HepG2 (cell line): ENCODE data around the gene NUDT13. TPM values are rescaled to one million over a fixed set of nuclear protein-coding genes. Genes with fewer than 3 reads are reported as not detected.

Source experiments
- ASH2L ChIP-seq: fragments of 300-600, 200-600 bp; sonication (generic); IDR thresholded peaks from 2 replicates; pipeline ENCODE4 v1.7.0; 2017; ENCODE audit warnings: low read depth, mild to moderate bottlenecking, moderate library complexity, mixed read lengths, low read length; ENCODE audit not compliant: insufficient read length
- FOXK1 ChIP-seq: sonication (generic); formaldehyde crosslinking; IDR thresholded peaks from 2 replicates; pipeline ENCODE4 v1.4.0; 2020; ENCODE audit warnings: low read depth, missing genetic modification reagents, borderline replicate concordance
- HMG20A ChIP-seq: IDR thresholded peaks from 2 replicates; pipeline ENCODE4 v1.6.1; 2016; ENCODE audit warnings: borderline replicate concordance
- IRF1 ChIP-seq: sonication (generic); formaldehyde crosslinking; IDR thresholded peaks from 2 replicates; pipeline ENCODE4 v1.4.0; 2020; ENCODE audit warnings: low read depth, mild to moderate bottlenecking, missing genetic modification reagents
- LBX2 ChIP-seq: sonication (generic); formaldehyde crosslinking; IDR thresholded peaks from 2 replicates; pipeline ENCODE4 v1.5.0; 2020; ENCODE audit warnings: missing genetic modification reagents, mild to moderate bottlenecking, borderline replicate concordance
- NR2F2 ChIP-seq: IDR thresholded peaks from 2 replicates; pipeline ENCODE4 v1.6.1; 2012; ENCODE audit warnings: low read depth, inconsistent platforms, borderline replicate concordance
- PRPF4 ChIP-seq: fragments of 200-400 bp; formaldehyde crosslinking; IDR thresholded peaks from 2 replicates; pipeline ENCODE4 v1.6.1; 2016; ENCODE audit warnings: low read length, low read depth; ENCODE audit not compliant: poor library complexity, severe bottlenecking
- PTBP1 ChIP-seq: fragments of 200-400 bp; formaldehyde crosslinking; IDR thresholded peaks from 2 replicates; pipeline ENCODE4 v1.6.1; 2018; ENCODE audit warnings: low read length, low read depth; ENCODE audit not compliant: poor library complexity, severe bottlenecking
- RXRA ChIP-seq: sonication (generic); formaldehyde crosslinking; IDR thresholded peaks from 2 replicates; pipeline ENCODE4 v1.5.1; 2020; ENCODE audit warnings: missing genetic modification reagents
- SIX1 ChIP-seq: sonication (generic); formaldehyde crosslinking; IDR thresholded peaks from 2 replicates; pipeline ENCODE4 v1.4.0; 2020; ENCODE audit warnings: missing genetic modification reagents, borderline replicate concordance
- TRIM24 ChIP-seq: sonication (generic); formaldehyde crosslinking; IDR thresholded peaks from 2 replicates; pipeline ENCODE4 v1.8.0; 2022; ENCODE audit warnings: mild to moderate bottlenecking, missing genetic modification reagents
- ZBED4 ChIP-seq: sonication (generic); formaldehyde crosslinking; IDR thresholded peaks from 2 replicates; pipeline ENCODE4 v1.4.0; 2020; ENCODE audit warnings: missing genetic modification reagents, borderline replicate concordance
- ZBTB3 ChIP-seq: sonication (generic); formaldehyde crosslinking; IDR thresholded peaks from 2 replicates; pipeline ENCODE4 v1.4.0; 2020; ENCODE audit warnings: low read depth, mild to moderate bottlenecking, moderate library complexity, missing genetic modification reagents, borderline replicate concordance
- ZMYM4 ChIP-seq: sonication (generic); formaldehyde crosslinking; IDR thresholded peaks from 2 replicates; pipeline ENCODE4 v1.8.1; 2023; ENCODE audit warnings: mild to moderate bottlenecking, missing genetic modification reagents
- ZNF234 ChIP-seq: sonication (generic); formaldehyde crosslinking; conservative IDR thresholded peaks from 2 replicates; pipeline ENCODE4 v1.5.1; 2020; ENCODE audit warnings: mild to moderate bottlenecking, missing genetic modification reagents
- ZNF260 ChIP-seq: sonication (generic); formaldehyde crosslinking; IDR thresholded peaks from 2 replicates; pipeline ENCODE4 v1.4.0; 2020; ENCODE audit warnings: missing genetic modification reagents, low read depth, mild to moderate bottlenecking, borderline replicate concordance
- ZNF274 ChIP-seq: sonication (generic); formaldehyde crosslinking; IDR thresholded peaks from 2 replicates; pipeline ENCODE4 v1.5.1; 2020; ENCODE audit warnings: mild to moderate bottlenecking, missing genetic modification reagents
- ZNF557 ChIP-seq: sonication (generic); formaldehyde crosslinking; IDR thresholded peaks from 2 replicates; pipeline ENCODE4 v1.4.0; 2020; ENCODE audit warnings: missing genetic modification reagents
- ZSCAN31 ChIP-seq: sonication (generic); formaldehyde crosslinking; IDR thresholded peaks from 2 replicates; pipeline ENCODE4 v1.5.0; 2020; ENCODE audit warnings: low read depth, mild to moderate bottlenecking, missing genetic modification reagents
- ZUFSP ChIP-seq: sonication (generic); formaldehyde crosslinking; IDR thresholded peaks from 2 replicates; pipeline ENCODE4 v1.9.0; 2021; ENCODE audit warnings: missing genetic modification reagents, mild to moderate bottlenecking, borderline replicate concordance
- polyA plus RNA-seq, 8 experiments: library from polyadenylated mRNA; depleted of rRNA in 3 of 8; stranded (reverse) in 7 of 8; unstranded in 1 of 8; fragments of >200 nt; fragmentation: Illumina TruSeq in 4 of 8; extraction: Trizol in 4 of 8; gene quantifications; 2 replicates each; pipeline versions ENCODE4 v1.2.1 to v1.2.3, GENCODE V29; 2011 to 2016; ENCODE audit warnings: low read depth in 4 of 8, missing spikeins in 1 of 8, mixed read lengths in 1 of 8; ENCODE audit not compliant: insufficient read depth in 1 of 8
- total RNA-seq, 5 experiments: library from RNA; depleted of rRNA; stranded (reverse); fragments of >200 nt; fragmentation: Illumina TruSeq; extraction: Trizol; gene quantifications; 2 replicates each; pipeline ENCODE4 v1.2.3, GENCODE V29; 2016; ENCODE audit warnings: low read depth in 1 of 5
- TF ChIP-seq, protein P1 (sequence below): sonication (generic); formaldehyde crosslinking; IDR thresholded peaks from 2 replicates; pipeline ENCODE4 v1.8.1; 2023; ENCODE audit warnings: missing genetic modification reagents, mild to moderate bottlenecking, borderline replicate concordance

NUDT13 gene
- total and polyA plus RNA-seq, 2 of the 13 experiments (the other 11 are each of a cell fraction or from before 2014, with no cell fraction given) = 4.2 to 6.5 TPM

DNA sequence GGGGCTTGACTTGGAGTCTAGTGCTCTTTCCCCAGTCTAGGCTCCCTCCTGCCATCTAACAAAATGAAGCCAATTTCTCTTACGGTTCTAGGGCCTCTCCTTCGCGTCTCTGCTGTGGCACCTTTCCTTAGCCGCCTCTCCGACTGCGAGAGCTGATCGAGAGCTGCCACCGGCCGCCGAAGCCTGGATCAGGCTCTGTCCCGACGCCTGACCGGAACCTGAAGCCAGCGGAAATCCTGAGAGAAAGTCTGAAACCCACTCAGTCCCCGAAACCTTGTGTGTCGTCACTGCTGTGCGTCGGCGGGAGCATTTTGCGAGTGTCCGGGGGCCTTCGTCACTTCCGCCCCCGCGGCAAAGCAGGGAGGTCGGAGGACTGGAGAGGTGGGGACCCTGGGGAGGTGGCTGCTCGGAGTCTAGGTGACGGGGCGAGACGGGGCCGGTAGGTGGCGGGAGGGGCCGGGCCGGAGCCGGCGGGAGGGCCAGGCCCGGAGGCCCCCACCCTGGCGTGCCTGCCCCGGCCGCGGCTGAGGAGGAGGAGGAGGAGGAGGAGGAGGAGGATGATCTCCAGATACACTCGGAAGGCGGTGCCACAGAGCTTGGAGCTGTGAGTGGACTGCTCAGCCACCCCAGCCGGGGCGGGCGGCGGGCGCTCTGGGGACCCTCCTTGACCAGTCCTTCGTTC is 57.7 kb downstream of the NUDT13 start, which contains the start of the genes ECD and FAM149B1 (continued):
- TF ChIP-seq ZBED4 (CRISPR knock-in tag) = no peak; the same call in 1 of the 2 replicates
- no peak for TF ChIP-seq ZNF260 (CRISPR knock-in tag)
- peak; percentile 40 for TF ChIP-seq PTBP1
- no peak for TF ChIP-seq NR2F2
- peak; percentile 91; the same call in 1 of the 2 replicates for TF ChIP-seq FOXK1
- TF ChIP-seq TRIM24 (CRISPR knock-in tag) = no peak
- TF ChIP-seq ZNF234 (CRISPR knock-in tag) = no peak
- TF ChIP-seq ZBTB3 (CRISPR knock-in tag) = no peak
- TF ChIP-seq HMG20A (CRISPR knock-in tag) = no peak
- TF ChIP-seq ZUFSP = no peak
- peak; percentile 93 for TF ChIP-seq ASH2L
- TF ChIP-seq, protein P1, sequence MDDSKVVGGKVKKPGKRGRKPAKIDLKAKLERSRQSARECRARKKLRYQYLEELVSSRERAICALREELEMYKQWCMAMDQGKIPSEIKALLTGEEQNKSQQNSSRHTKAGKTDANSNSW (CRISPR knock-in tag) = no peak
- TF ChIP-seq ZMYM4 = peak; percentile 98
- no peak for TF ChIP-seq PRPF4
- TF ChIP-seq RXRA (CRISPR knock-in tag) = peak; percentile 77
- TF ChIP-seq LBX2 (CRISPR knock-in tag) = no peak
- no peak for TF ChIP-seq ZNF557 (CRISPR knock-in tag)
- TF ChIP-seq IRF1 (CRISPR knock-in tag) = no peak; the same call in 1 of the 2 replicates
- no peak; the same call in 1 of the 2 replicates for TF ChIP-seq SIX1 (CRISPR knock-in tag)
- no peak; the same call in none of the 2 replicates for TF ChIP-seq ZSCAN31
- peak; percentile 23; the same call in 1 of the 2 replicates for TF ChIP-seq ZNF274 (CRISPR knock-in tag)
